Renal cortical epithelial cell (primary cell): Measurements from ENCODE around the gene TENM3. TPM values are rescaled to one million over a fixed set of nuclear protein-coding genes. Genes with fewer than 3 reads are reported as not detected.
A peak's percentile ranks its signal among the peaks of the same experiment; 100 is the strongest.
"Not testable (repeated sequence)": the region's sequence is repeated elsewhere in the genome, so short reads cannot be mapped to it uniquely, and the experiment has no call there.

Experiments
- DNase-seq: peaks from one replicate; pipeline ENCODE4 v3.0.0-alpha.2; 2011; ENCODE audit warnings: low read depth
- total RNA-seq: library from RNA; depleted of rRNA; stranded (reverse); fragments of >200 nt; gene quantifications from 2 replicates; pipeline ENCODE4 v1.2.3, GENCODE V29; 2014

The TENM3 gene
- total RNA-seq, 1 donor from 2014 or later = 4.5 TPM

- DNase-seq = peak; percentile 62
These were observed 94.9 kb downstream of the TENM3 start for GRCh38 chr4:182338063-182338462.

- peak; percentile 43 for DNase-seq
These were observed 95.5 kb downstream of the TENM3 start for GRCh38 chr4:182338746-182339145.

GRCh38 chr4:182339221-182339641 is 96.0 kb downstream of the TENM3 start:
- peak; percentile 79 for DNase-seq

GRCh38 chr4:182343453-182343852 is 100.3 kb downstream of the TENM3 start:
- no peak for DNase-seq

- DNase-seq = no peak
These were observed 101.8 kb downstream of the TENM3 start for GRCh38 chr4:182344968-182345367.

GRCh38 chr4:182346250-182346649 is 103.0 kb downstream of the TENM3 start:
- DNase-seq = no peak

GRCh38 chr4:182346675-182347375 is 103.6 kb downstream of the TENM3 start:
- DNase-seq = peak; percentile 7

GRCh38 chr4:182348779-182349326 is 105.7 kb downstream of the TENM3 start:
- peak; percentile 36 for DNase-seq

GRCh38 chr4:182350041-182350440 is 106.8 kb downstream of the TENM3 start:
- DNase-seq = no peak

GRCh38 chr4:182351485-182351884 is 108.3 kb downstream of the TENM3 start:
- DNase-seq = no peak

- no peak for DNase-seq
These were observed 110.9 kb downstream of the TENM3 start for GRCh38 chr4:182354106-182354505.

GRCh38 chr4:182354867-182355266 is 111.7 kb downstream of the TENM3 start:
- peak; percentile 35 for DNase-seq

- DNase-seq = no peak
These were observed 124.0 kb downstream of the TENM3 start for GRCh38 chr4:182367153-182367552.

- DNase-seq = no peak
These were observed 126.0 kb downstream of the TENM3 start for GRCh38 chr4:182369211-182369610.

- DNase-seq = no peak
These were observed 127.3 kb downstream of the TENM3 start for GRCh38 chr4:182370491-182370890.

- DNase-seq = peak; percentile 3
These were observed 137.6 kb downstream of the TENM3 start for GRCh38 chr4:182380771-182381181.

- DNase-seq = no peak
These were observed 139.7 kb downstream of the TENM3 start for GRCh38 chr4:182382941-182383340.

- no peak for DNase-seq
These were observed 141.5 kb downstream of the TENM3 start for GRCh38 chr4:182384631-182385091.

- DNase-seq = no peak
These were observed 142.7 kb downstream of the TENM3 start for GRCh38 chr4:182385897-182386296.

GRCh38 chr4:182386576-182386975 is 143.4 kb downstream of the TENM3 start:
- not testable (repeated sequence) for DNase-seq

GRCh38 chr4:182391111-182391684 is 148.0 kb downstream of the TENM3 start:
- no peak for DNase-seq

- no peak for DNase-seq
These were observed 151.0 kb downstream of the TENM3 start for GRCh38 chr4:182394181-182394580.

- no peak for DNase-seq
These were observed 156.9 kb downstream of the TENM3 start for GRCh38 chr4:182400081-182400480.
